Smooth muscle cell (in vitro differentiated cells): ENCODE measurements around the gene EPHB1. TPM values are rescaled to one million over a fixed set of nuclear protein-coding genes. Genes with fewer than 3 reads are reported as not detected.

Experiments
- DNase-seq: peaks from one replicate; lab custom pipeline; 2025; ENCODE audit not compliant: unreplicated experiment; lab: John Stamatoyannopoulos, UW
- H2AFZ ChIP-seq: fragments of 200-600 bp; sonication (generic); 2 replicates; pipeline ENCODE4 v1.6.0; 2016; ENCODE audit warnings: antibody characterized with exemption, low read depth, mild to moderate bottlenecking
- H3F3A ChIP-seq: fragments of 200-600 bp; sonication (generic); 2 replicates; pipeline ENCODE4 v1.6.0; 2017; ENCODE audit warnings: antibody characterized with exemption, low read depth
- H3K27ac ChIP-seq: fragments of 200-600 bp; sonication (generic); 2 replicates; pipeline ENCODE4 v1.5.1; 2016; ENCODE audit warnings: low read depth, mild to moderate bottlenecking
- H3K27me3 ChIP-seq: fragments of 200-600 bp; sonication (generic); 2 replicates; pipeline ENCODE4 v1.6.1; 2016; ENCODE audit warnings: low read depth, mild to moderate bottlenecking
- H3K36me3 ChIP-seq: fragments of 200-600 bp; sonication (generic); 2 replicates; pipeline ENCODE4 v1.5.1; 2016; ENCODE audit warnings: low read depth
- H3K4me1 ChIP-seq: fragments of 200-600 bp; sonication (generic); 2 replicates; pipeline ENCODE4 v1.5.1; 2016; ENCODE audit warnings: low read depth
- H3K4me2 ChIP-seq: fragments of 200-600 bp; sonication (generic); 2 replicates; pipeline ENCODE4 v1.6.0; 2016; ENCODE audit warnings: mild to moderate bottlenecking
- H3K4me3 ChIP-seq: fragments of 200-600 bp; sonication (generic); 2 replicates; pipeline ENCODE4 v1.5.1; 2016; ENCODE audit warnings: mild to moderate bottlenecking
- H3K79me2 ChIP-seq: fragments of 200-600 bp; sonication (generic); 2 replicates; pipeline ENCODE4 v1.6.0; 2016; ENCODE audit warnings: low read depth, mild to moderate bottlenecking
- H3K9ac ChIP-seq: fragments of 200-600 bp; sonication (generic); 2 replicates; pipeline ENCODE4 v1.6.0; 2016; ENCODE audit warnings: low read depth
- H3K9me3 ChIP-seq: fragments of 200-600 bp; sonication (generic); replicated peaks from 2 replicates; pipeline ENCODE4 v1.5.1; 2016; ENCODE audit warnings: low read depth
- H4K20me1 ChIP-seq: fragments of 200-600 bp; sonication (generic); 2 replicates; pipeline ENCODE4 v1.6.0; 2016; ENCODE audit warnings: low read depth
- CTCF ChIP-seq: fragments of 200-600 bp; sonication (generic); IDR thresholded peaks from 2 replicates; pipeline ENCODE4 v1.5.1; 2017; ENCODE audit warnings: borderline replicate concordance, mild to moderate bottlenecking, antibody characterized with exemption; ENCODE audit not compliant: insufficient read depth, poor library complexity, severe bottlenecking
- WGBS: methylation state at CpG from one replicate; pipeline ENCODE4 v1.1.7; 2016; ENCODE audit warnings: low lambda C conversion rate; 5-methylcytosine and 5-hydroxymethylcytosine counted together
- polyA plus RNA-seq: library from polyadenylated mRNA; unstranded; fragments of >200 nt; fragmentation: Nextera tagmentation; extraction: Ambion mirVana; gene quantifications from 2 replicates; pipeline ENCODE4 v1.2.1, GENCODE V29; 2016
- total RNA-seq: library from RNA; depleted of rRNA; stranded (reverse); fragments of >200 nt; gene quantifications from 2 replicates; pipeline ENCODE4 v1.2.3, GENCODE V29; 2014

The EPHB1 gene
- total and polyA plus RNA-seq, 2 experiments from 2014 or later = 2.5 to 2.6 TPM

DNA sequence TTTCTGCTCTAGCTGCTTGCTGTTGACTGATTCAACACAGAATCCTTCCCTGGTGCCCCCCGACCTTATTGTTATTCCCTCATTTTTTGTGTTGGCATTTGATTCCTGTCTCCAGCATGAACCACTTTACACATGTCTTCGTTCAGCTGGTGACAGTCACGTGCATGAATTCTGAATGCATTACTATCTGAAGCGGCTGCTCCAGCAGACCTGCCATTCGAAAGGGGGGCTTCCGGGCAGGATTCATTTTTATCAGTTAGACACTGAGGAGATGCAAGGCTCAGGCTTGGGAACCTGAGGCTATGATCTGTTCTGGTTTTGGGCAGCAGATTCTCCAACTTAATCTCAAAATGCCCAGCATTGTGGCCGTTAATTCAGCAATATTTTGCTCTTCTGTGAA lies 336.2 kb downstream of the EPHB1 start:
- Histone ChIP-seq H3K4me2 (no peak overlapping the region), H3K27me3 (no peaks in the 10 kb centered on the region), H3F3A (no peaks in the 10 kb centered on the region), H3K4me3 (no peak overlapping the region), H4K20me1 (no peaks in the 10 kb centered on the region), H3K9me3 (no peaks in the 10 kb centered on the region), H2AFZ (no peak overlapping the region), H3K36me3 (no peaks in the 10 kb centered on the region), H3K4me1 (no peaks in the 10 kb centered on the region), H3K79me2 (no peaks in the 10 kb centered on the region), H3K9ac (no peak overlapping the region), H3K27ac (no peak overlapping the region)
- DNase-seq = no peak
- 94% methylated on average over 7 of the region's 7 CpGs for WGBS
- no peak for TF ChIP-seq CTCF

DNA sequence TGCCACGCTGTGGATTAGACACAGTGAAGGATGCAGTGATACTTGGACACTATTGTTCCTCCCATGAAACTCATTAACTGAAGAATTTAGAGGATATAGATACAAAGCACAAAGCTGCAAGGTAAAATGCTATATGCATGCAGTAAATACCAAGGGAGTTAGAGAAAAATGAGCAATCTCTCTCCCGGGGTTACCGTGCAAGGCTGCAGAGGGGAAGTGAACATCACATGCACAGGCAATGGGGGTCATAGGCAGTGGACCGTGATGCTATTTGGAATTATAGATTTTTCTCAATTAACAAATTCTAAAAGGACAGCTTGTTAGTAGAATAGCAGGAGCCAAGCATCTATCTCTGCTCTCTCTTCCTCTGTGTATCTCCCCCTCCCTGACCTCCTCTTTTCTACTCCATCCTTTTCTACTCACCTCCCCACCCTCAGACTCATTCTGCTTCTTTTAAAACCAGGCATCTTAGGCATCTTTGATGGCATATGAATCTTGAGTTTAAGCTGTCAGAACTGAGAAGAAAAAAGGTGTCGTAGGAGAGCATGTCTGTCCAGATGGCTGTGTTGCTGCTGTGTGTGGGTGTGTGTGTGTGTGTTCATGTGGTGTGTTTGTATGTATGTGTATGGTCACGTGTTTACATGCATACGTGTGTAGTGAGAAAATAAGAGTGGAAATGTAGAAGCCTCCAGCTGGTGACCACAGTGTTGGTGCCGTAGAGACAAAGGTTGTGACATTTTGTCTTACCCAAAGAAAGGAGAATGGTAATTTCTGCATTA lies 339.0 kb downstream of the EPHB1 start:
- Histone ChIP-seq H3K4me1 (no peaks in the 10 kb centered on the region), H3K36me3 (no peaks in the 10 kb centered on the region), H2AFZ (no peak overlapping the region), H3K27me3 (no peaks in the 10 kb centered on the region), H3K79me2 (no peaks in the 10 kb centered on the region), H4K20me1 (no peaks in the 10 kb centered on the region), H3F3A (no peaks in the 10 kb centered on the region), H3K4me3 (no peak overlapping the region), H3K4me2 (no peak overlapping the region), H3K9ac (no peak overlapping the region), H3K9me3 (no peaks in the 10 kb centered on the region), H3K27ac (no peak overlapping the region)
- no peak for TF ChIP-seq CTCF
- DNase-seq = no peak
- 88% methylated on average over 8 of the region's 8 CpGs for WGBS

GRCh38 chr3:135134684-135135075 lies 339.6 kb downstream of the EPHB1 start:
- DNase-seq = no peak
- no peak overlapping the region for H3K4me2 ChIP-seq
- no peak overlapping the region for H2AFZ ChIP-seq
- H3K79me2 ChIP-seq = no peaks in the 10 kb centered on the region
- no peaks in the 10 kb centered on the region for H3K9me3 ChIP-seq
- no peak overlapping the region for H3K27ac ChIP-seq
- no peak overlapping the region for H3K4me3 ChIP-seq
- no peaks in the 10 kb centered on the region for H3F3A ChIP-seq
- no peaks in the 10 kb centered on the region for H3K4me1 ChIP-seq
- 76% methylated on average over 3 of the region's 3 CpGs for WGBS
- H4K20me1 ChIP-seq = no peaks in the 10 kb centered on the region
- TF ChIP-seq CTCF = no peak
- no peak overlapping the region for H3K9ac ChIP-seq
- no peaks in the 10 kb centered on the region for H3K36me3 ChIP-seq
- no peaks in the 10 kb centered on the region for H3K27me3 ChIP-seq

DNA sequence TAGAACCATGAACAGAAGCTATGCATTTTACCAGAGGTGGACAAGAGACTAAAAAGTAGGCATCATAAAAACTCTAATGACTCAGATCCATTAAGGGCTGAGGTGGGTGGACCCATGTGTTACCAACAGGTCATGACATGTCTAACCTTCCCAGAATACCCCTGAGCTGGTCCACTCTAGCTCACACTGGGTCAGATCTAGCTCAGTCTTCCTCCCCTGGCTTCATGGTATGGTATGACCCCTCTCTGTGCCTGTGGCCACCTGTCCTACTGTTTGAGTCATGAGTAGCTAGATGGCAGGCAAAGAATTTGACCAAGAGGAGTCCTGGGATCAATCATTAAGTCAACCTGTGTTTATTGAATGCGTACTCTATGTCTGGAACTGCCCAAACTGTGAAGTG lies 340.4 kb downstream of the EPHB1 start:
- Histone ChIP-seq H3K27ac (no peak overlapping the region), H3K36me3 (no peaks in the 10 kb centered on the region), H3K9me3 (no peaks in the 10 kb centered on the region), H3K27me3 (no peaks in the 10 kb centered on the region), H3K79me2 (no peaks in the 10 kb centered on the region), H3K9ac (no peak overlapping the region), H3K4me3 (no peak overlapping the region), H3F3A (no peaks in the 10 kb centered on the region), H3K4me2 (no peak overlapping the region), H2AFZ (no peak overlapping the region), H3K4me1 (no peaks in the 10 kb centered on the region), H4K20me1 (no peaks in the 10 kb centered on the region)
- no peak for TF ChIP-seq CTCF
- WGBS = 81% methylated on average over 1 of the region's 1 CpG
- DNase-seq = no peak
